ENCODE measurements around the gene RGMB.

GRCh38 chr5:98786191-98786853 is 12.9 kb downstream of the RGMB start:
- no peak for TF ChIP-seq EZH2 (IDR thresholded peaks at IDR 0.05; ENCODE audit: insufficient read depth, poor library complexity, severe bottlenecking)
- no peak for TF ChIP-seq EZH2phosphoT487 (IDR thresholded peaks at IDR 0.05; ENCODE audit: insufficient read depth, low read depth)
